HG02870 (cell line): ENCODE results near the gene KCNIP4.

Source experiments
- ATAC-seq: cut with Tn5 transposase; IDR thresholded peaks from one replicate; pipeline ENCODE4 v1.9.1; 2021; ENCODE audit warnings: mild to moderate bottlenecking, moderate library complexity; ENCODE audit not compliant: unreplicated experiment

KCNIP4 gene

GRCh38 chr4:21856301-21856700 lies 92.3 kb downstream of the KCNIP4 start:
- no peak for ATAC-seq

GRCh38 chr4:21849077-21849476 lies 99.5 kb downstream of the KCNIP4 start:
- ATAC-seq, result no peak

GRCh38 chr4:21848021-21848420 lies 100.6 kb downstream of the KCNIP4 start:
- no peak for ATAC-seq

DNA sequence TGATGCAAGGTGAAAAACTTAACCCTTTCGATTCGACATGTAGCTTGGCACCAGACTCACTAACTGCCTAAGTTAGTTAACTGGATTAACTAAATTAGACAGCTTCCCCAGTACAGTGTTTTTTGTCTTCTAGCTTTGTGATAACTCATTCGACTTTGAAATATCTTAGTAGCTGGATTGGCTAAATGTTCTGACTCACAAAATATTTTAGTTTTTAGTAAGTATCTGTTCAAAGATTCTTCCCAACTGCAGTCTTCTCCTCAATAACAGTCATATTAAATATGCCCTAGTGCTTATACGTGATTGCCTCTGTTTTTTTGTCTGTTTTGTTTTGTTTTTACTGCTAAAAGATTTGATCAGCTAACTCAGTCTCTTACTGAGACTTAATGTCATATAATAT lies 102.9 kb downstream of the KCNIP4 start:
- no peak for ATAC-seq

- no peak for ATAC-seq
These were observed 112.9 kb downstream of the KCNIP4 start for GRCh38 chr4:21835712-21836111.

DNA sequence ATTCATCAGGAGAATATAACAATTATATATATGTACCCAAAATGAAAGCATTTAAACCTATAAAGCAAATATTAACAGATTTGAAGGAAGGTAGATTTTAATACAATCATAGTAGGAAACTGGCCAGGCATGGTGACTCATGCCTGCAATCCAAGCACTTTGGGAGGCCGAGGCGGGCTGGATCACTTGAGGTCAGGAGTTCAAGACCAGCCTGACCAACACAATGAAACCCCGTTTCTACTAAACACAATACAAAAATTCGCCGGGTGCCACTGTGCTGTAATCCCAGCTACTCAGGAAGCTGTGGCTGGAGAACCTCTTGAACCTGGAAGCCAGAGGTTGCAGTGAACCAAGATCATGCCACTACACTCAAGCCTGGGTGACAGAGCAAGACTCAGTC lies 118.3 kb downstream of the KCNIP4 start:
- ATAC-seq, result no peak

DNA sequence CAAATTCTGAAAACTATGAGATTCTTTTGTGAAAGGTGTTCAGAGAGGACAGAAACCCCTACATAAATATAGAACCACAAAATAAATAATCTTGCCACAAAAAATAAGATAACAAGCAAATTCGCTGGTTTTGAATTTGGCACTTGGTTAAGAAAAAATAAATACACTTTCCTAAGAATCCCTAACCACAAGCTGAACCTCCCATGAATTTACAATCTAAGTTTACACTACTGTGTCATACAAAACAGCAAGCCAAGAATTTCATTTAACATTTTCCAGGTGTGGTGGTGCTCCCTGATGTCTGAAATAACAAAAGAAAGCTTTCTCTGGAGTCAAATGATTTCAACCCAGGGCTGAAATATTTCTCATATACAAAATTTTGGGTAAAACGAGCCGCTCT lies 121.0 kb downstream of the KCNIP4 start:
- no peak for ATAC-seq

- ATAC-seq, result no peak
These were observed 122.5 kb downstream of the KCNIP4 start for GRCh38 chr4:21826071-21826470.

GRCh38 chr4:21819086-21819485 lies 129.5 kb downstream of the KCNIP4 start:
- no peak for ATAC-seq

DNA sequence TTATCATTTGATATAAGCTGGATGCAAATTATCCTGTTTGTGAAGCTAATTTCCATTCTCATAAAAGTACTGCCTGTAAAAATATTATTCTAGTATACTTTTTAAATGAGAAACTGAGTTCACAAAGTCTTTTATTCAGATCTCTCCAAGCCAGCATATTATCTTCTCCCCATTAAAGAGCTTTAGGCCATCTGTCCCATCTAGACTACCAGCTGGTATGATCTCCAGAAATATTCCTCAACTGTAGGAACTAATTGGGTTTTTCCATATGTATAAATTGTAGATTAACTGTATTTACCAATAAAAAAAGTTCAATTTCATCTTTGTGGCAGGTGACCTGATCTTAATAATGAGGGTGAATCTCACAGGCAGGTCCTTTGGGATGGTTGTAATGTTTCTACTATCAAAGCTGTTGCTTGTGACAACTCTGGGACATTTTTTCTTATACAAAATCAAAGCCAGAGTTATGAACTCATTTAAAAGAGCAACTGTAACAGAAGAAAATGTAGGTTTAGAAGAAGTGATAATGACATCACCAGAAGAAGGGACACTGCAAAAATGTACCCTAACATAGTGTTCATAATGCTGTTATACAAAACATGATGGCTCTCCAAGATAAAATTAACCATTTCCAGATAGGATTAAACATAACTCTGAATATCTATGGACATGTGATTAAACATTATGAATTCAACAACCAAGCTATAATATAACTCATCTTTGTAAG lies 132.8 kb downstream of the KCNIP4 start:
- no peak for ATAC-seq

DNA sequence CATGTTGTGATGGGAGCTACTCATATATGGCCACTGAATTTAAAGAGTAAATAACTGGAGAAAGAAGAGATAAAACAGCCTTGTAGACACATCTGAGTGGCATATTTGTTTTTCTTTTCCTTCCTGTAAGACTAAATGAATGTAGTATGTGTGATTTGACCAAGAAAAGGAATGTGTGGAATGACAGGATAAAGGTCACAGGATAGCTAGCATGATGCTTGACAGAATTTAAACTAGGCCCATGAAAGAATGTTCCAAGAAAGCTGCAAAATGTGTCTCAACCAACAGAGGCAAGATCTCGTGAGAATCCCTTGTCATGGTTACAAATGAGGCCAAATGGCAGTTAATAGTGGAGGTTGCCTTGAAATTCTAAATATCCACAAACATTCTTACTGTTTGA lies 137.0 kb downstream of the KCNIP4 start:
- no peak for ATAC-seq

DNA sequence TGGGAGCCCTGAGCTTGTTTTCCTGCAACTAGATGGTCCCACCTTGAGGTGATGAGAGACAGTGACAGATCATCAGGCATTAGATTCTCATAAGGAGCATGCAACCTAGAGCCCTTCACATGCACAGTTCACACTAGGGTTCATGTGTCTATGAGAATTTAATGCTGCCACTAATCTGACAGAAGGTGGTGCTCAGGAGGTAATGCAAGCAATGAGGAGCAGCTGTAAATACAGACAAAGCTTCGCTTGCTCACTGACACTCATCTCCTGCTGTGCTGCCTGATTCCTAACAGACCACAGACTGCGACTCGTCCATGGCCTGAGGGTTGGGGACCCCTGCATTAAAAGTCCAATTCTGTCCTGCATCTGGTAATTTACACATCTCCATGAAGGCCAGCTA lies 141.6 kb downstream of the KCNIP4 start:
- ATAC-seq, result no peak

- no peak for ATAC-seq
These were observed 146.2 kb downstream of the KCNIP4 start for GRCh38 chr4:21802406-21802805.

DNA sequence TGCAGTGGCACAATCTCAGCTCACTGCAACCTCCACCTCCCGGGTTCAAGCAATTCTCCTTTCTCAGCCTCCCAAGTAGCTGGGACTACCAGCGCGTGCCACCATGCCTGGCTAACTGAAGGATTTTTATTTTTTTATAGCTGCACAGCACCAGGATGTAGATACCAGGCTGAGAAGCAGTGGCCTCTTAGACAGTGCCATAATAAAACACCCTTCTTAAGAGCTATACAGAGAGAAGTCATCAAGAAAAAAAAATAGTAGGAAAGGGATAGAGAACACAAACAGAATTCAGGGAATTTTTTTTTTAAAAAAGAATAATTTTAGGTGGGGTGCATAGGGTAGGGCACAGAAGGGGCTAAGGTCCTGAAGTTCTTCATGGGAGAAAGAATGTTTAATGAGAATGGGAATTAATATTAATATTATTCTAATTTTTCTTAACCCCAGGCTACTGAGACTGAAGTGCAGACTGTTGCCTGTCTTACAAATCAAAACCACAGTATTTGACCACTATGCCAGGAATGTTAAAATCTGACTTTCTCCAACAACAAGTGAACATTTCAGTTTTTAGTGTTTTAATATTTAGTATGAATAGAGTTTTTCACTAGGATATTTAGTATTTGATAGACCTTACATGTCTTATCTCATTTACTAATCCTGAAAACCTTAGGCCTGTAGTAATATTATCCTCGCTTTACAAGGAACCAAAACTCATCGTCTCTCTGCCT lies 146.7 kb downstream of the KCNIP4 start:
- no peak for ATAC-seq

DNA sequence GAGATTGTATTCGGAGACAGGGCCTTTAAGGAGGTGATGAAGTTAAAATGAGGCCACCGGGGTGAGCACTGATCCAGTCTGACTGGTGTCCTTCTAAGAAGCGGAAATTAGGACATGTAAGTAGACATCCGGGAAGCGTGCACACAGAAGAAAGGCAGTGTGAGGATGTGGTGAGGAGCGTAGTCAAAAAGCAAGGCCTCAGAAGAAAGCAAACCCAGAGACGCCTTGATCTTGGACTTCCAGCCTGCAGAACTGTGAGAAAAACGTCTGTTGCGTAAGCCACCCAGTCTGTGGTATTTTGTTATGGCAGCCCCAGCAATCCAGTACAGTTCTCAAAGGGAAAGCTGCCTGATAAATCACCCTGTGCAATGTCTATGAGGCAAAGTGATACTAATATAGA lies 153.5 kb downstream of the KCNIP4 start:
- ATAC-seq, result no peak

GRCh38 chr4:21792736-21793135 lies 155.8 kb downstream of the KCNIP4 start:
- no peak for ATAC-seq

DNA sequence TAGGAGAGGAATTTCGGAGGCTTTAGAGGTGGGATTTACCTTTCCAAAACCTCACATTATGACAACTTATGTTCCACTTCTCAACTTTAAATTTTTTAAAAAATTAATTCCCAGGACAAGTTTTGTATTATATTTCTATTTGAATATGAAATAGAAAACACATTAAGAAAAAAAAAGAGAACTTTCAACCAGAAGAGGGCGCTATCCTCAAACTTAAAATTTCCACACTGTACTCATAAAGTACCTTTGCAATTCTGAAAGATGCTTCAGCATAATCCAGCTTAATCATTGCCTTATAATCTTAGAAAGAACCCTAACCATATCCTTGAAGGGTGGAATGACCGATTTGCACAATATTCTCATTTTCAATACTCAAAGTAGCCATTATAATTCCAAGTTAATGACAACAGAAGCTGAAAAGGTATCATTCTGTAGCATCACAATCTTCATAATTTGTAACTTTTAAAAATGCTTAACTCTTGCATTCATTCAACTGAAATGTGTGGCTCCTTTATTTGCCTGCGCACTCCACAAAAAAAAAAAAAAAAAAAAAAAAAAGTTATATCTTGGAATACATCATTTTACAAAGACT lies 158.0 kb downstream of the KCNIP4 start:
- no peak for ATAC-seq

GRCh38 chr4:21780148-21780547 lies 168.4 kb downstream of the KCNIP4 start:
- no peak for ATAC-seq

DNA sequence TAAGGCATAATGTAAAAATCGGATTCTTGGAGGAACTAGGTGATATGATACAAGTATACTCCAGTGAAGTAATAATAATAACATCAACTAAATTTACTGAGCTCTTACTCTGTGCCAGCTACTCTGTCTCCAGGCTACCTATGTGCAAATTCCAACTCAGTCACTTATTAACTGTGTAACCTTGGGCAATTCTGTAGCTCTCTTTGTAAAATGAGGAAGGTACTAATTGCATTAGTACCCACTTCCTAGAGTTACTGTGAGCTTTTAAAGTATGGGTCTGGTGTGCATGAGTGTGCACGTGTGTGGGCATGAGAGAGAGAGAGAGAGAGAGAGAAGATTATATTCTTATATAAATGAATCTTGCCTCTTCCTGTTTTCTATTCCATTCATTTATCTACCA lies 169.9 kb downstream of the KCNIP4 start:
- no peak for ATAC-seq

- no peak for ATAC-seq
These were observed 172.9 kb downstream of the KCNIP4 start for GRCh38 chr4:21775703-21776102.

DNA sequence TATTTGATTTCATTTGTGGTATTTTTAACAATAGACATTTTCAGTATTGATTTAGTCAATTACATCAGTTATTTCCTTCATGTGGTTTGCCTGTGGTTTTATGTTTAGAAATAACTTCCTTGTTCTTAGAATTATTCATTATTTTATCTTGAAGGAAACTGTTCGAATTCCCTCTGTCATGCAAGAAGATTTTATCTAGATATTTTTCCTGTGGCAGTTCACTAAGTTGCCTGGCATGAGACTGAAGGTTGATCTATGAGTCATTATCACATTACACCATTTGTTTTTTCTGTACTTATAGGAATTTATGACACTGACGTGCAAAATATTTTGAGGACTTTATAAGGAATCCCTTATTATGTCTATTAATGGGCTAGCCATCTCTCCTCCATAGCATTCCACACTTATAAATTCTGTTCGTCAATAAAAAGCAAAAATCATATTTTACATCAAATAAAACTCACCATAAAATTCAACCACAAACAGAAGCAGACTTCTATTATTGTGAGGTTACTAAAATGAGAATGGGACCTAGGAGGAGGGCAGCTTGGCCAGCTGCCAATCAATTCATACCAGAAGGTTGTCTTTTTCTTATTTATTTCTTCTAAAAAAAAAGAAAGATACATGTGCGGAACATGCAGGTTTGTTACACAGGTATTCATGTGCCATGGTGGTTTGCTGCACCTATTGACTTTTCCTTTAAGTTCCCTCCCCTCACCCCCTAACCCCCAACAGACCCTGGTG lies 179.0 kb downstream of the KCNIP4 start:
- ATAC-seq, result no peak
